Esophagus muscularis mucosa (tissue), 4 donors: ENCODE measurements around the gene FOXD1. TPM values are rescaled to one million over a fixed set of nuclear protein-coding genes. Genes with fewer than 3 reads are reported as not detected.

Experiments
- DNase-seq: peaks from one replicate; pipeline ENCODE4 v3.0.0-alpha.2; 2017; ENCODE audit errors: extremely low spot score
- H3K27ac ChIP-seq, 4 donors: fragments of 200-600 bp; sonication (generic); replicated peaks in 1 of 4; 1 replicate in 3 of 4; 2 replicates in 1 of 4; pipeline ENCODE4 v1.5.1; 2016 to 2019; ENCODE audit warnings: mild to moderate bottlenecking in 1 of 4
- H3K27me3 ChIP-seq, 4 donors: fragments of 200-600 bp; sonication (generic); one replicate each; pipeline versions ENCODE4 v1.5.1 to v1.6.0; 2016 to 2019
- H3K36me3 ChIP-seq, 4 donors: fragments of 200-600 bp; sonication (generic); one replicate each; pipeline ENCODE4 v1.5.1; 2016 to 2019
- H3K4me1 ChIP-seq, 4 donors: fragments of 200-600 bp; sonication (generic); one replicate each; pipeline ENCODE4 v1.5.1; 2016 to 2019
- H3K4me3 ChIP-seq, 4 donors: fragments of 200-600 bp; sonication (generic); 1 replicate in 2 of 4; 2 replicates in 2 of 4; pipeline ENCODE4 v1.5.1; 2016 to 2019; ENCODE audit warnings: mild to moderate bottlenecking in 4 of 4, moderate library complexity in 1 of 4
- H3K9me3 ChIP-seq, 4 donors: fragments of 200-600 bp; sonication (generic); 1 replicate in 3 of 4; 2 replicates in 1 of 4; pipeline ENCODE4 v1.5.1; 2016 to 2019
- CTCF ChIP-seq, 3 experiments: fragments of 200-600 bp in 2 of 3; fragments of 450-650 bp in 1 of 3; sonication (generic) in 2 of 3; IDR thresholded peaks; one replicate each; pipeline ENCODE4 v1.5.1; 2017 to 2019; ENCODE audit warnings: antibody characterized with exemption in 3 of 3, mild to moderate bottlenecking in 2 of 3, moderate library complexity in 1 of 3
- EP300 ChIP-seq: sonication (generic); formaldehyde crosslinking; IDR thresholded peaks from one replicate; pipeline ENCODE4 v1.6.1; 2017; ENCODE audit warnings: antibody characterized with exemption
- POLR2A ChIP-seq: fragments of 450-650 bp; IDR thresholded peaks from one replicate; pipeline ENCODE4 v1.6.1; 2017; ENCODE audit warnings: antibody characterized with exemption, moderate library complexity, mild to moderate bottlenecking, low read depth
- POLR2AphosphoS5 ChIP-seq, 2 donors: sonication (generic); formaldehyde crosslinking; IDR thresholded peaks; one replicate each; pipeline ENCODE4 v1.6.1; 2017; ENCODE audit warnings: antibody characterized with exemption in 2 of 2
- WGBS: methylation state at CpG from one replicate; pipeline ENCODE4 v1.1.5; 2018; 5-methylcytosine and 5-hydroxymethylcytosine counted together
- intact Hi-C: fragments of 100-400 bp; cut with DNase I; formaldehyde crosslinking; loops from one replicate; pipeline ENCODE4 v1.15.1; 2023
- total RNA-seq, 4 donors: library from RNA; depleted of rRNA; stranded (reverse); fragments of >200 nt; gene quantifications; one replicate each; pipeline versions ENCODE4 v1.1.0 to v1.2.1, GENCODE V29; 2016

The FOXD1 gene
- total RNA-seq, 4 donors from 2014 or later: 5.0 to 23.4 (median 13.6) TPM

DNA sequence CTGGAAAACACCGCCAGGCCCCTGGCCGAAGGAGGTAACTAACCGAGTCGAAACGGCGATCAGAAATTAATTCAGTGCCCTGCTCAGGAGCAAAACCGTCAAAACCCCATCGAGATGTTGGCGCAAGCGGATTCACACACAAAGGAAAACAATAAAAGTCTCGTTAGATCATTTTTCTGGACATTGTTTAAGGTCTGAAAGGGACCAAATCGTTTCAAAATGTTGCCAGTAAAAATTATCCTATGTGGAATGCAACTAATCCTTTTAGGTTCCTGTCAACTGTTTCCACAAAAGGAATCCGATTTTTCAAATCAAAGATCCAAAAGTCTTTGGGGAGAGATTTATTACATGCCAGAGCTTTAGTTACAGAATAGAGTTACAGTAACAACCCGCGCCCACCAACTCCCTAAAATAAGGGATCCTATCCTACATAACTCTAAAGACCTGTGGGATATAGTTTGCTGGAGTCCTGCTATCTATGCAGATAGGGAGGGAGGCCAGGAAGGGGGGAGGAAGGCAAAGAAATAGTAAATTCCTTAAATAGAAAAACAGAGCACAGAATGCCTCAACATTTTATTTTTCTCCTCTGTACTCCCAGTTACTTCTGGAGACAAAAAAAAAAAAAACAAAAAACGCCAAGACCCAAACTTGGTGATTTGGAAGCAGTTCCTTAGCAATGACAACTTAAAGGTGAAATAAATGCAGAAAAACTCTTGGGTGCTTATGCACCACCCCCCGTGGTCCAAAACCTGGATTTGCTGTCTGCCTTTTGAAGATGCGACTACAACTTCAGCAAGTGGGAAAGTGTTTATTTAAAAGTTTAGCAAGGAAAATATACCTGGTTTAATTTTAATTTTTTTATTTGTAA is 10.6 kb downstream of the FOXD1 start:
- no peak for DNase-seq
- peaks cover 0 to 75% (median 28%) of the 10 kb centered on the region in 4 donors for H3K27me3 ChIP-seq
- TF ChIP-seq POLR2A (no peak), EP300 (no peak), POLR2AphosphoS5 (IDR thresholded peaks at IDR 0.05) (no peak), CTCF (IDR thresholded peaks at IDR 0.05) (no peak)
- intact Hi-C loops: loop anchor here (1.0 to 5.0 kb wide), 2 partner anchors 8 to 221 kb away; no protein-coding TSS in a partner anchor
- H3K9me3 ChIP-seq: no peaks in the 10 kb centered on the region
- 25% methylated on average over 18 of the region's 18 CpGs for WGBS
- no peaks in the 10 kb centered on the region for H3K36me3 ChIP-seq
- peak overlapping the region; percentile 51 to 53 (median 52) for H3K4me3 ChIP-seq
- H3K4me1 ChIP-seq: peaks cover 17 to 32% (median 28%) of the 10 kb centered on the region in 4 donors
- H3K27ac ChIP-seq: peak overlapping the region; percentile 78 to 89 (median 85)

DNA sequence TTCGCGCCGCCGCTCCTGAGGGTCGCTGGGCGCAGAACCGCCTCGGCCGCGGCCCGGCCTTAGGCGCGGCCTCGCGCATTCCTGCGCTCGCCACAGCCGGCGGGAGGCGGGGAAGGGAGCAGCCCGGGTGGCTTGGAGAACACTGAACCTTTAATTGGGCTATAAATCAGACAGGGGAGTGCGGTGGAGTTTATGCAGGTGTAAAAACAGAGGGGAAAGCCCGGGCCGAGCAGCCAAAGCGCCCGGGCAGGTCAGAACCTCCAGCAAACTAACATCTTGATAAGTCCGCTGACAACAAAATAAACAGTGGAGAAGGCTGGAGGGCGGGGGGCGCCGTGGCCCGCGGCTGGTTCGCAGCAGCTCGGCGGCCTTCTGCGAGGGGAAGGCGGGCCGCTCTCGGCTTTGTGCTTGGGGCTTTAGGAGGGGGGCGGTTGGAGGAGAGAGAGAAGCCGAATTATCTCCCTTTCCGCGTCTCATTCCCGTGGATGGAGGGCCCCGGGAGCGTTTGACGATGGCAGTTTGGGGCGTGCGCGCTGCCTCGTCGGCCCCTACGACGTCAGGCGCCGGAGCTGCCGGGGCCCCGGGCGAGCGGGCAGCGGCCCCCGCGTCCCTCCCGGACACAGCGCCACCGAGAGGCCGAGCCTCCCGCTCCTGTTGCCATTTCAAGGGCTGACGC is 11.3 kb downstream of the FOXD1 start:
- intact Hi-C loops: loop anchor here (5.0 kb wide), 1 partner anchor 220 kb away; no protein-coding TSS in a partner anchor
- Histone ChIP-seq H3K4me1 (peaks cover 17 to 25% (median 25%) of the 10 kb centered on the region in 4 donors), H3K36me3 (no peaks in the 10 kb centered on the region), H3K27me3 (peaks cover 0 to 73% (median 26%) of the 10 kb centered on the region in 4 donors), H3K27ac (peak overlapping the region; percentile 78 to 89 (median 85)), H3K9me3 (no peaks in the 10 kb centered on the region), H3K4me3 (peak overlapping the region; percentile 51 to 53 (median 52))
- no peak for TF ChIP-seq EP300
- peak; percentile 40 to 51 (median 46) for TF ChIP-seq CTCF (IDR thresholded peaks at IDR 0.05)
- peak; percentile 28 to 41 for TF ChIP-seq POLR2AphosphoS5 (IDR thresholded peaks at IDR 0.05)
- DNase-seq: no peak
- 0% methylated on average over 10 of the region's 69 CpGs for WGBS

GRCh38 chr5:73436535-73437100 is 12.0 kb downstream of the FOXD1 start:
- intact Hi-C loops: loop anchor here (5.0 kb wide), 1 partner anchor 219 kb away; no protein-coding TSS in a partner anchor
- peaks cover 17 to 25% (median 25%) of the 10 kb centered on the region in 4 donors for H3K4me1 ChIP-seq
- TF ChIP-seq EP300: no peak
- no peak for TF ChIP-seq POLR2AphosphoS5 (IDR thresholded peaks at IDR 0.05)
- TF ChIP-seq POLR2A: no peak
- no peak for TF ChIP-seq CTCF (IDR thresholded peaks at IDR 0.05)
- no peaks in the 10 kb centered on the region for H3K9me3 ChIP-seq
- H3K27ac ChIP-seq: peak overlapping the region; percentile 78 to 89 (median 85)
- WGBS: 50% methylated on average over 29 of the region's 66 CpGs
- no peak for DNase-seq
- peak overlapping the region; percentile 51 to 53 (median 52) for H3K4me3 ChIP-seq
- H3K36me3 ChIP-seq: no peaks in the 10 kb centered on the region
- peaks cover 0 to 70% (median 26%) of the 10 kb centered on the region in 4 donors for H3K27me3 ChIP-seq

- WGBS: 65% methylated on average over 35 of the region's 35 CpGs
- Histone ChIP-seq H3K9me3 (no peaks in the 10 kb centered on the region), H3K4me1 (peaks cover 17 to 25% (median 25%) of the 10 kb centered on the region in 4 donors), H3K27ac (peak overlapping the region; percentile 78 to 89 (median 85)), H3K4me3 (no peak overlapping the region), H3K36me3 (no peaks in the 10 kb centered on the region), H3K27me3 (peaks cover 0 to 66% (median 26%) of the 10 kb centered on the region in 4 donors)
- intact Hi-C loops: loop anchor here (5.0 kb wide), 1 partner anchor 219 kb away; no protein-coding TSS in a partner anchor
- DNase-seq: no peak
- TF ChIP-seq EP300 (no peak), POLR2A (no peak), CTCF (IDR thresholded peaks at IDR 0.05) (no peak), POLR2AphosphoS5 (IDR thresholded peaks at IDR 0.05) (no peak)
These were observed 12.6 kb downstream of the FOXD1 start for GRCh38 chr5:73435759-73436534.
